Gastroesophageal sphincter (tissue), 3 donors: ENCODE data around the gene COX6B1.

Source experiments
- CTCF ChIP-seq, 4 experiments: fragments of 200-600 bp in 2 of 4; fragments of 450-650 bp in 2 of 4; sonication (generic) in 1 of 4; IDR thresholded peaks; one replicate each; pipeline ENCODE4 v1.5.1; 2017 to 2019; ENCODE audit warnings: antibody characterized with exemption in 4 of 4, mild to moderate bottlenecking in 2 of 4, moderate library complexity in 2 of 4
- EP300 ChIP-seq: sonication (generic); formaldehyde crosslinking; IDR thresholded peaks from one replicate; pipeline ENCODE4 v1.6.1; 2017; ENCODE audit warnings: antibody characterized with exemption, mild to moderate bottlenecking
- POLR2A ChIP-seq, 2 donors: fragments of 450-650 bp; IDR thresholded peaks; one replicate each; pipeline ENCODE4 v1.6.1; 2017; ENCODE audit warnings: antibody characterized with exemption in 2 of 2, mild to moderate bottlenecking in 2 of 2, moderate library complexity in 1 of 2
- POLR2AphosphoS5 ChIP-seq: sonication (generic); formaldehyde crosslinking; IDR thresholded peaks from one replicate; pipeline ENCODE4 v1.6.1; 2017; ENCODE audit warnings: antibody characterized with exemption

- TF ChIP-seq CTCF (IDR thresholded peaks at IDR 0.05): no peak
- no peak for TF ChIP-seq POLR2AphosphoS5
- no peak for TF ChIP-seq EP300
- no peak for TF ChIP-seq POLR2A (IDR thresholded peaks at IDR 0.05)
Observed at GRCh38 chr19:35704218-35704617, 56.1 kb downstream of the COX6B1 start, which contains the start of gene ZBTB32.
